ENCODE results near the gene MAPK11. TPM values are rescaled to one million over a fixed set of nuclear protein-coding genes. Genes with fewer than 3 reads are reported as not detected.
A peak's percentile ranks its signal among the peaks of the same experiment; 100 is the strongest.

The MAPK11 gene
- total RNA-seq, 1 donor, result 3.0 TPM

DNA sequence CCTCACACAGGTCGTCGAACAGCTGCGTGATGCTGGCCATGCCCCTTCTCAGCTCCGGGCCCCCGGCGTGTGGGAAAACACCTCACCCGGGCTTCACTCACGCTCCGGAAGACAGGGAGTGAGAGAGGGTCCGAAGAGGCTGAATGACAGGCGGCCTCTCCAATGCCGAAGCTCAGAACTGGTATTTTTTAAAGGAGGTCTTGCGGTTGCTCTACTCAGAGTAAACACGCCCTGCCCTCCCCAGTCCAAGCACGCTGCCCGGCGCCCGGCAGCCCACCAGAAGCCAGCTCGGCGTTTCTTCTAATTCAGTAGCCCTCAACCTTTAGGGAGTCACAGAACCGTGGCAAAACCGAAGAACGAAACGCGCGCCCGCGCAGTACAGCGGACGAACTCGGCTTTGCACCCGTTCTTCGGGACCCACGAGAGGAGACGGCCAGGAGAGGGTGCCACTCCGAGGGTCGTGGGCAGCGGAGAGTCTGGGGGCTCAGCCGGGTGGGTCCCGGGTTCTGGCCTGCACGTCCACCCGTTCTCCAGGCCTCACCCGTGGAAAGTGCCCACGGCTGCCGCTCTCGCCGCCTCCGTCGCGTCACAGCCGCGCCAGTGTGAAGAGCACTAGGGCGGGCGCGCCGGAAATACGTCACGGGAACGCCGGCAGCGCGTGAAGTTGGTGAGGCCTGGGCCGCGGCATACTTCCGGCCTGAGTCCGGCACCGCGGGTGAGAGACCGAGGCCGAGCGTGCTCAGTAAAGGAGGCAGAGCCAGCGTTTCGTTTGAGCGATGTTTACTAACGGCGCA is 25.6 kb downstream of the MAPK11 start, which contains the start of gene TUBGCP6:
TUBGCP6 (minus strand) TSS at position 604 of the 794 bp plus-strand sequence; CDS start at position 40, 564 bp downstream.
- peak; percentile 35 for TF ChIP-seq CTCF (IDR thresholded peaks at IDR 0.05; ENCODE audit: insufficient read depth, low read length)

GRCh38 chr22:50243685-50244419 is 26.3 kb downstream of the MAPK11 start:
- TF ChIP-seq CTCF (IDR thresholded peaks at IDR 0.05; ENCODE audit: insufficient read depth, low read length), result no peak
- peak; percentile 7 for DNase-seq (ENCODE audit: low read depth)
- peak overlapping the region; percentile 77 for H3K4me3 ChIP-seq (ENCODE audit: low read depth, low read length)

More for the DNA sequence above, 25.6 kb downstream of the MAPK11 start, which contains the start of gene TUBGCP6:
- peak within 1 kb of the TSS; percentile 77 for H3K4me3 ChIP-seq (ENCODE audit: low read depth, low read length)
- DNase-seq (ENCODE audit: low read depth), result peak; percentile 87

DNA sequence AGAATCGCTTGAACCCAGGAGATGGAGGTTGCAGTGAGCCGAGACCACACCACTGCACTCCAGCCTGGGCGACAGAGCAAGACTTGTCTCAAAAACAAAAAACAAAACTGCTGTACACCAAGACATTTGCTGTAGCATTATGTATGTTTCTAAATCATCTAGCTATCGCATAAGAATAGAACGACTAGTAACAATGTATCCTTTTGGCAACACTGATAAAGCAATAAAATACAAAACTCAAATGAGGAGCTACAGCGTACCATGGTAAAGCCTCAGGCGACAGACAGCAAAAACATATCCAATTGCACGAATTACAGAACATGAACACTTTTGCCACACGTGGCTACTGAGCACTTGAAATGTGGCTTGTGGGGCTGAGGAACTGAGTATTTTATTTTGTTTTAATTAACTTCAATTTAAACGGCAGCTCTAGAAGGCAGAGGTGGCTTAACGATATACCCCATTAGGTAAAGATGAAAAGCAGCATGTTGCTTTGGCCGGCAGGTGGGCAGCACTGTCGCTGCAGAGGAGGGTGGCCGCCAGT is 27.7 kb downstream of the MAPK11 start:
- TF ChIP-seq CTCF (IDR thresholded peaks at IDR 0.05; ENCODE audit: insufficient read depth, low read length), result no peak
- peak; percentile 9 for DNase-seq (ENCODE audit: low read depth)
- peak overlapping the region; percentile 60 for H3K4me3 ChIP-seq (ENCODE audit: low read depth, low read length)

- DNase-seq (ENCODE audit: low read depth), result no peak
- H3K4me3 ChIP-seq (ENCODE audit: low read depth, low read length), result no peak overlapping the region
- TF ChIP-seq CTCF (IDR thresholded peaks at IDR 0.05; ENCODE audit: insufficient read depth, low read length), result no peak
Measured at GRCh38 chr22:50238755-50239154, 31.4 kb downstream of the MAPK11 start.

- DNase-seq (ENCODE audit: low read depth), result peak; percentile 24
Measured at GRCh38 chr22:50236731-50237409, 33.3 kb downstream of the MAPK11 start.

More at GRCh38 chr22:50236731-50237409, 33.3 kb downstream of the MAPK11 start:
- TF ChIP-seq CTCF (IDR thresholded peaks at IDR 0.05; ENCODE audit: insufficient read depth, low read length), result peak; percentile 46
- H3K4me3 ChIP-seq (ENCODE audit: low read depth, low read length), result no peak overlapping the region

All from fibroblast of the aortic adventitia (primary cell).